HFFc6 (cell line): Measurements from ENCODE around the gene C15orf39. TPM values are rescaled to one million over a fixed set of nuclear protein-coding genes. Genes with fewer than 3 reads are reported as not detected.
"Not testable (repeated sequence)": the region's sequence is repeated elsewhere in the genome, so short reads cannot be mapped to it uniquely, and the experiment has no call there.

Experiments used
- DNase-seq: peaks from one replicate; pipeline ENCODE4 v3.0.0-alpha.2; 2018
- H3K27ac Mint-ChIP-seq: 2 replicates; pipeline ENCODE4 v1.8.0; 2020; ENCODE audit warnings: mild to moderate bottlenecking, mixed read lengths
- H3K27me3 Mint-ChIP-seq: 2 replicates; pipeline ENCODE4 v1.8.0; 2021; ENCODE audit warnings: mild to moderate bottlenecking, moderate library complexity, mixed read lengths; ENCODE audit not compliant: insufficient read depth
- H3K36me3 Mint-ChIP-seq: 2 replicates; pipeline ENCODE4 v1.8.0; 2021; ENCODE audit warnings: low read depth, mixed read lengths
- H3K4me1 Mint-ChIP-seq: 2 replicates; pipeline ENCODE4 v1.8.0; 2020; ENCODE audit warnings: low read depth, mixed read lengths
- H3K4me3 Mint-ChIP-seq: 2 replicates; pipeline ENCODE4 v1.8.0; 2020; ENCODE audit warnings: mild to moderate bottlenecking, moderate library complexity, mixed read lengths
- H3K9me3 Mint-ChIP-seq: 2 replicates; pipeline ENCODE4 v1.8.0; 2020; ENCODE audit warnings: mild to moderate bottlenecking, mixed read lengths
- total RNA-seq, 6 experiments: library from RNA; stranded (reverse); fragmentation: NEBNext Ultra II Directional; extraction: Animal tissue kit (Norgen Biotek cat#: 25700); gene quantifications; 2 replicates in 1 of 6; 3 replicates in 5 of 6; pipeline ENCODE4 v1.2.3, GENCODE V29; 2021
- TF ChIP-seq, protein P1 (sequence below): fragments of 200-600 bp; sonication (generic); IDR thresholded peaks from 2 replicates; pipeline ENCODE4 v1.5.0; 2021; ENCODE audit warnings: antibody characterized with exemption, mild to moderate bottlenecking

C15orf39 gene
- total RNA-seq, 6 experiments from 2014 or later = 8.8 to 14.8 (median 12.0) TPM

DNA sequence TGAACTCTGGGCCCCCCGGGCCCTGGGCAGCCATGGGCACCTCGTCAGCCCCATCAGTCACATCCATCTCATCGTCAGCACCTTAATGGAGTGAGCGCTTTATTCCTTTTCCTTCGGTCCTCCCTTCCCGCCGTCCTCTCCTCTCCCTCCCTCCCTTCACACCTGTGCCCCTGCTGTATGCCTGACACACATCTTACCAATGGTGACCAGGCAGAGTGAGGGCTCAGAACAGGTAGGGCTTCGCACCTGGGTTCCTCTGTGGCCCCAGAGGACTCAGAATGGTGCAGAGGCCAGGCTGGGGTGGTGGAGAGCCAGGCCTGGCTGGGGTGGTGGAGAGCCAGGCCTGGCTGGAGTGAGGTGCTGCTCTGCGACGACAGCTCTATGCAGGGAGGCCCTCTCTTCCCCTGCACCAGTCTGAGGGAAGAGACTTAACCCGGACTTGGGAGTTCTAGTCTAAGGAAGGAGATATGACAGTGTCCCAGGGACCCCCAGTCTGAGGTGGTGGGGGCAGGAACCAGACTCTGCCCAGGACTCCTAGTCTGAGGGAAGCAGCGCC lies 11.6 kb downstream of the C15orf39 start:
- TF ChIP-seq, protein P1, sequence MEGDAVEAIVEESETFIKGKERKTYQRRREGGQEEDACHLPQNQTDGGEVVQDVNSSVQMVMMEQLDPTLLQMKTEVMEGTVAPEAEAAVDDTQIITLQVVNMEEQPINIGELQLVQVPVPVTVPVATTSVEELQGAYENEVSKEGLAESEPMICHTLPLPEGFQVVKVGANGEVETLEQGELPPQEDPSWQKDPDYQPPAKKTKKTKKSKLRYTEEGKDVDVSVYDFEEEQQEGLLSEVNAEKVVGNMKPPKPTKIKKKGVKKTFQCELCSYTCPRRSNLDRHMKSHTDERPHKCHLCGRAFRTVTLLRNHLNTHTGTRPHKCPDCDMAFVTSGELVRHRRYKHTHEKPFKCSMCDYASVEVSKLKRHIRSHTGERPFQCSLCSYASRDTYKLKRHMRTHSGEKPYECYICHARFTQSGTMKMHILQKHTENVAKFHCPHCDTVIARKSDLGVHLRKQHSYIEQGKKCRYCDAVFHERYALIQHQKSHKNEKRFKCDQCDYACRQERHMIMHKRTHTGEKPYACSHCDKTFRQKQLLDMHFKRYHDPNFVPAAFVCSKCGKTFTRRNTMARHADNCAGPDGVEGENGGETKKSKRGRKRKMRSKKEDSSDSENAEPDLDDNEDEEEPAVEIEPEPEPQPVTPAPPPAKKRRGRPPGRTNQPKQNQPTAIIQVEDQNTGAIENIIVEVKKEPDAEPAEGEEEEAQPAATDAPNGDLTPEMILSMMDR = no peak
- no peak overlapping the region for H3K4me3 Mint-ChIP-seq

DNA sequence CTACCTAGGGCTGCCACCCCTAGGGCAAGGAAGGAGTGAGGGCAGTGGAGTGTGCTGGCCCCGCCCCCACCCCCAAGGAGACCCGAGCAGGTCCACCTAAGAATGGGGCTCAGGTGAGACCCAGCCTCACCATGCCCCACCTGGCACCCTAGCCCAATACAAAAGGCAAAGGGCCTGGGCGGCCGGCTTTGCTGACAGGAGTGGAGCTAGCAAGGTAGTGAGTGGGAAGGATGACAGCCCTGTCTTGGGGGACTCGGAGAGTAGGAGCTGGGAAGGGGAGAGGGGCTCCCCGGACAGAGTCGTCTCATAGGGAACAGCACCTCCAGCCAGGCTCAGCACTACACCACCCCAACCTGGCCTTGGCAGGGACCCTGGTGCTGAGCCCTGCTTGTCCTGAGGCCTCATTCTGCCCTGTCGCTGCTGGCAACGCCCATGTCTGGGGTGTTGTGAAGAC lies 12.1 kb downstream of the C15orf39 start:
- Mint-ChIP-seq H3K36me3 (peaks cover 6% of the 10 kb centered on the region; the same call in 1 of the 2 replicates), H3K27ac (no peak overlapping the region), H3K4me1 (no peaks in the 10 kb centered on the region), H3K27me3 (peaks cover 5% of the 10 kb centered on the region), H3K9me3 (no peaks in the 10 kb centered on the region), H3K4me3 (no peak overlapping the region)
- DNase-seq = no peak
- TF ChIP-seq, protein P1 = no peak

More for the DNA sequence above, 11.6 kb downstream of the C15orf39 start:
- H3K27ac Mint-ChIP-seq = no peak overlapping the region
- no peaks in the 10 kb centered on the region for H3K9me3 Mint-ChIP-seq
- no peak for DNase-seq
- H3K36me3 Mint-ChIP-seq = peaks cover 6% of the 10 kb centered on the region; the same call in 1 of the 2 replicates
- H3K4me1 Mint-ChIP-seq = no peaks in the 10 kb centered on the region
- H3K27me3 Mint-ChIP-seq = peaks cover 4% of the 10 kb centered on the region

- Mint-ChIP-seq H3K4me1 (no peaks in the 10 kb centered on the region), H3K27me3 (peaks cover 6% of the 10 kb centered on the region), H3K36me3 (no peaks in the 10 kb centered on the region), H3K9me3 (no peaks in the 10 kb centered on the region), H3K27ac (no peak overlapping the region), H3K4me3 (no peak overlapping the region)
- TF ChIP-seq, protein P1 = no peak
- no peak for DNase-seq
Observed at GRCh38 chr15:75214293-75215096, 12.8 kb downstream of the C15orf39 start.

GRCh38 chr15:75215107-75216004 lies 13.7 kb downstream of the C15orf39 start:
- Mint-ChIP-seq H3K27ac (no peak overlapping the region), H3K4me3 (no peak overlapping the region), H3K9me3 (no peaks in the 10 kb centered on the region), H3K4me1 (no peaks in the 10 kb centered on the region), H3K27me3 (peaks cover 8% of the 10 kb centered on the region), H3K36me3 (no peaks in the 10 kb centered on the region)
- DNase-seq = no peak
- TF ChIP-seq, protein P1 = no peak

DNA sequence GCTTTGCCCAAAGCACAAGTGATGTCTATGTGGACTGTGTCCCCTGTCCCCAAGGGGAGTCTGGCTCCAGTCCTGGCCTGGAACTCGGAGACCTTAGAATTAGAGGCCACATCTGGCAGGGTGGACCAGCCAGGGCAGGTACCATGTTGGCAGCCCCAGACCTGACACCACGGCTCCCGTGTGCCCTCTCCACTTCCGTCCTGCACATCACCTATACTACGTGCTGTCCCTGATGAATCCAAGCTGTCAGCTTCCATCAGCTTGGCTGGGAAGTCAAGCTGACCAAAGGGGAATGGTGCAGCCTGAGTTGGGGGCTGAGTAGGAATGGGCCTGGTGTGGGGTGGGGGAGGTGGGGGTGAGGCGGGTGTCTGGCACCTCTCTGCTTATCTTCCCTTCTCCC lies 15.3 kb downstream of the C15orf39 start:
- H3K4me3 Mint-ChIP-seq = no peak overlapping the region
- DNase-seq = no peak
- no peaks in the 10 kb centered on the region for H3K36me3 Mint-ChIP-seq
- H3K27me3 Mint-ChIP-seq = peaks cover 8% of the 10 kb centered on the region
- no peaks in the 10 kb centered on the region for H3K4me1 Mint-ChIP-seq
- TF ChIP-seq, protein P1 = no peak
- H3K9me3 Mint-ChIP-seq = no peaks in the 10 kb centered on the region
- H3K27ac Mint-ChIP-seq = no peak overlapping the region

DNA sequence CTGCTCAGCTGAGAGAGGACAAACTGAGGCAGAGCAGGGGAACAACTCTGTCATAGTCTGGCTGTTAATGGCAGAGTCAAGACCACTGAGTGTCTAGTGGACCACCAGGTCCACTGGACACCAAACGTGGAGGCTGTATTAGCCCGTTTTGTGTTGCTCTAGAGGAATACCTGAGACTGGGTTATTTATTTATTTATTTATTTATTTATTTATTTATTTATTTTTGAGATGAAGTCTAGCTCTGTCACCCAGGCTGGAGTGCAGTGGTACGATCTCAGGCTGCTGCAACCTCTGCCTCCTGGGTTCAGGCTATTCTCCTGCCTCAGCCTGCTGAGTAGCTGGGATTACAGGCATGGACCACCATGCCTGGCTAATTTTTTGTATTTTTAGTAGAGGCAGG lies 15.9 kb downstream of the C15orf39 start:
- H3K4me1 Mint-ChIP-seq, DNase-seq, H3K4me3 Mint-ChIP-seq, H3K9me3 Mint-ChIP-seq, H3K36me3 Mint-ChIP-seq, H3K27me3 Mint-ChIP-seq, H3K27ac Mint-ChIP-seq: not testable (repeated sequence)

GRCh38 chr15:75219507-75219929 lies 17.8 kb downstream of the C15orf39 start:
- not testable (repeated sequence) for H3K4me1 Mint-ChIP-seq, DNase-seq, H3K9me3 Mint-ChIP-seq, H3K27ac Mint-ChIP-seq, H3K36me3 Mint-ChIP-seq, H3K4me3 Mint-ChIP-seq
- H3K27me3 Mint-ChIP-seq = peaks cover 14% of the 10 kb centered on the region
